Parathyroid adenoma (tissue), 2 donors: ENCODE measurements around the gene OGT.

Experiments used
- H2AFZ ChIP-seq: fragments of 300-600 bp; sonication (generic); one replicate; pipeline ENCODE4 v1.7.0; 2017; ENCODE audit warnings: antibody characterized with exemption, mild to moderate bottlenecking
- H3K27ac ChIP-seq: fragments of 300-600 bp; sonication (generic); one replicate; pipeline ENCODE4 v1.7.0; 2017
- H3K27me3 ChIP-seq: fragments of 300-600 bp; sonication (generic); one replicate; pipeline ENCODE4 v1.7.0; 2017; ENCODE audit warnings: low read length; ENCODE audit not compliant: control insufficient read depth, insufficient read depth
- H3K36me3 ChIP-seq: fragments of 300-600 bp; sonication (generic); one replicate; pipeline ENCODE4 v1.7.0; 2017; ENCODE audit warnings: low read length; ENCODE audit not compliant: control insufficient read depth, insufficient read depth
- H3K4me1 ChIP-seq: fragments of 300-600 bp; sonication (generic); one replicate; pipeline ENCODE4 v1.7.0; 2017; ENCODE audit warnings: control low read depth
- H3K4me2 ChIP-seq: fragments of 300-600 bp; sonication (generic); one replicate; pipeline ENCODE4 v1.7.0; 2017; ENCODE audit warnings: low read length
- H3K4me3 ChIP-seq: fragments of 300-600 bp; sonication (generic); one replicate; pipeline ENCODE4 v1.7.0; 2017; ENCODE audit warnings: low read depth, low read length
- H3K79me2 ChIP-seq: fragments of 300-600 bp; sonication (generic); one replicate; pipeline ENCODE4 v1.7.0; 2017; ENCODE audit warnings: control low read depth
- H3K9ac ChIP-seq: fragments of 300-600 bp; sonication (generic); one replicate; pipeline ENCODE4 v1.7.0; 2017; ENCODE audit warnings: mild to moderate bottlenecking
- H3K9me3 ChIP-seq: fragments of 300-600 bp; sonication (generic); one replicate; pipeline ENCODE4 v1.7.0; 2017; ENCODE audit warnings: low read length; ENCODE audit not compliant: control insufficient read depth
- CTCF ChIP-seq: fragments of 300-600 bp; sonication (generic); IDR thresholded peaks from one replicate; pipeline ENCODE4 v1.7.0; 2017; ENCODE audit warnings: antibody characterized with exemption, mild to moderate bottlenecking
- donor health status: primary hyperparathyroidism.

Gene OGT

GRCh38 chrX:71532078-71532752, 689 bp upstream of the OGT start:
- Histone ChIP-seq H3K36me3 (no peaks in the 10 kb centered on the region), H3K9me3 (no peaks in the 10 kb centered on the region), H3K4me3 (peak overlapping the region; percentile 83), H3K4me2 (peak overlapping the region; percentile 60), H3K27me3 (no peaks in the 10 kb centered on the region), H3K79me2 (peaks cover 6% of the 10 kb centered on the region), H3K4me1 (no peaks in the 10 kb centered on the region), H3K27ac (peak overlapping the region; percentile 93), H2AFZ (peak overlapping the region; percentile 85), H3K9ac (no peak overlapping the region)
- TF ChIP-seq CTCF, result no peak

GRCh38 chrX:71533516-71533850, 579 bp downstream of the OGT start:
- Histone ChIP-seq H3K9me3 (no peaks in the 10 kb centered on the region), H3K79me2 (peaks cover 12% of the 10 kb centered on the region), H3K4me3 (peak overlapping the region; percentile 83), H3K36me3 (no peaks in the 10 kb centered on the region), H3K27ac (peak overlapping the region; percentile 93), H2AFZ (peak overlapping the region; percentile 85), H3K4me1 (no peaks in the 10 kb centered on the region), H3K27me3 (no peaks in the 10 kb centered on the region), H3K4me2 (peak overlapping the region; percentile 72), H3K9ac (no peak overlapping the region)
- TF ChIP-seq CTCF, result no peak

- TF ChIP-seq CTCF, result no peak
- H3K4me1 ChIP-seq, result no peaks in the 10 kb centered on the region
- peak overlapping the region; percentile 83 for H3K4me3 ChIP-seq
- H3K27ac ChIP-seq, result peak overlapping the region; percentile 93
- no peaks in the 10 kb centered on the region for H3K36me3 ChIP-seq
- H3K4me2 ChIP-seq, result peak overlapping the region; percentile 72
- H3K27me3 ChIP-seq, result no peaks in the 10 kb centered on the region
- peaks cover 12% of the 10 kb centered on the region for H3K79me2 ChIP-seq
- no peaks in the 10 kb centered on the region for H3K9me3 ChIP-seq
- H3K9ac ChIP-seq, result no peak overlapping the region
- peak overlapping the region; percentile 85 for H2AFZ ChIP-seq
Observed at GRCh38 chrX:71533851-71534561, 1.1 kb downstream of the OGT start.

GRCh38 chrX:71534773-71535544, 2.1 kb downstream of the OGT start:
- Histone ChIP-seq H3K79me2 (peaks cover 18% of the 10 kb centered on the region), H3K36me3 (no peaks in the 10 kb centered on the region), H3K4me1 (no peaks in the 10 kb centered on the region), H3K9me3 (no peaks in the 10 kb centered on the region), H3K4me2 (peak overlapping the region; percentile 72), H2AFZ (no peak overlapping the region), H3K27me3 (no peaks in the 10 kb centered on the region), H3K4me3 (peak overlapping the region; percentile 83), H3K27ac (no peak overlapping the region), H3K9ac (no peak overlapping the region)
- no peak for TF ChIP-seq CTCF
